ENCODE results near the gene ACADSB. TPM values are rescaled to one million over a fixed set of nuclear protein-coding genes. Genes with fewer than 3 reads are reported as not detected.
A peak's percentile ranks its signal among the peaks of the same experiment; 100 is the strongest.

The ACADSB gene
- total RNA-seq, 1 donor from 2014 or later, result 15.0 TPM

- Histone ChIP-seq H3K36me3 (no peaks in the 10 kb centered on the region), H3K4me2 (peak overlapping the region; percentile 44), H3K9ac (no peak overlapping the region), H4K20me1 (ENCODE audit: low read depth) (no peaks in the 10 kb centered on the region), H3K27ac (no peak overlapping the region), H3F3A (ENCODE audit: low read depth) (no peaks in the 10 kb centered on the region), H3K27me3 (no peaks in the 10 kb centered on the region), H3K79me2 (ENCODE audit: low read depth) (no peaks in the 10 kb centered on the region), H3K4me3 (peak overlapping the region; percentile 13), H3K9me3 (ENCODE audit: low read depth) (no peaks in the 10 kb centered on the region), H3K4me1 (peaks cover 16% of the 10 kb centered on the region), H2AFZ (replicated peaks) (no peak overlapping the region)
- DNase-seq (ENCODE audit: low spot score), result peak; percentile 65
- no peak overlapping the region for H3K4me3 Mint-ChIP-seq
- no peaks in the 10 kb centered on the region for H3K36me3 Mint-ChIP-seq
- H3K27ac Mint-ChIP-seq, result peak overlapping the region; percentile 46
- no peaks in the 10 kb centered on the region for H3K9me3 Mint-ChIP-seq
- H3K27me3 Mint-ChIP-seq (ENCODE audit: insufficient read depth, low read depth), result peaks cover 10% of the 10 kb centered on the region
- peaks cover 26% of the 10 kb centered on the region for H3K4me1 Mint-ChIP-seq
- TF ChIP-seq CTCF (IDR thresholded peaks at IDR 0.05), result no peak
- TF ChIP-seq EZH2phosphoT487 (IDR thresholded peaks at IDR 0.05), result no peak
- TF ChIP-seq EZH2 (IDR thresholded peaks at IDR 0.05), result no peak
These were observed 60.6 kb downstream of the ACADSB start for GRCh38 chr10:123069246-123069986.

GRCh38 chr10:123073187-123073586, 64.4 kb downstream of the ACADSB start:
- H3K9me3 ChIP-seq (ENCODE audit: low read depth), result no peaks in the 10 kb centered on the region
- Mint-ChIP-seq H3K4me3 (no peak overlapping the region), H3K27me3 (ENCODE audit: insufficient read depth, low read depth) (peaks cover 6% of the 10 kb centered on the region), H3K36me3 (no peaks in the 10 kb centered on the region), H3K27ac (no peak overlapping the region), H3K9me3 (no peaks in the 10 kb centered on the region), H3K4me1 (peaks cover 18% of the 10 kb centered on the region)
- H3F3A ChIP-seq (ENCODE audit: low read depth), result no peaks in the 10 kb centered on the region
- no peaks in the 10 kb centered on the region for H3K36me3 ChIP-seq
- H4K20me1 ChIP-seq (ENCODE audit: low read depth), result no peaks in the 10 kb centered on the region
- H3K79me2 ChIP-seq (ENCODE audit: low read depth), result no peaks in the 10 kb centered on the region
- no peak overlapping the region for H3K4me3 ChIP-seq
- TF ChIP-seq CTCF (IDR thresholded peaks at IDR 0.05) (no peak), EZH2phosphoT487 (IDR thresholded peaks at IDR 0.05) (no peak), EZH2 (IDR thresholded peaks at IDR 0.05) (no peak)
- no peak overlapping the region for H3K27ac ChIP-seq
- no peak overlapping the region for H3K4me2 ChIP-seq
- H3K4me1 ChIP-seq, result peaks cover 16% of the 10 kb centered on the region
- no peak overlapping the region for H3K9ac ChIP-seq
- DNase-seq (ENCODE audit: low spot score), result no peak
- H2AFZ ChIP-seq (replicated peaks), result no peak overlapping the region
- H3K27me3 ChIP-seq, result no peaks in the 10 kb centered on the region

DNA sequence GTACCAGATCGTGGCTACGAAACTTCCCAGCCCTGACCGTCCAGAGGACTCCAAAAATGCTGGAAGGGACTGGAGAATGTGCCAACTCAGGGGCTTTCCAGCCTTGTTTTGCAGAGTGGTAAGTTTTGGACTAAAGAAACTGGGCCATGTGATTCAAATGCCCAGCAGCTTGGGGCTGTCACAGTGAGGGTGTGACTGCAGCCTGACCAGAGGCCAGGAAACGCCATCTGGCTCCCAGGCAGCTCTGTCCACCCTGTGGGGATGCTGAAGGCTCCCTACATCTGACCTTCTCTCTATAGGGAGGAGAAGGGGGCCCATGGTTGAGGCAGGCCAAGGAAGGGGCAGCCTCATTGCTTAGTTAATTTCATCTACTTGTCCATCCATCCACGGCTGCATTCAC, 65.4 kb downstream of the ACADSB start:
- no peak overlapping the region for H3K4me3 Mint-ChIP-seq
- Histone ChIP-seq H3K79me2 (ENCODE audit: low read depth) (no peaks in the 10 kb centered on the region), H3K4me3 (no peak overlapping the region), H4K20me1 (ENCODE audit: low read depth) (no peaks in the 10 kb centered on the region), H3K9me3 (ENCODE audit: low read depth) (no peaks in the 10 kb centered on the region), H2AFZ (replicated peaks) (no peak overlapping the region), H3K9ac (no peak overlapping the region), H3K4me2 (no peak overlapping the region), H3F3A (ENCODE audit: low read depth) (no peaks in the 10 kb centered on the region), H3K4me1 (peaks cover 9% of the 10 kb centered on the region), H3K27ac (no peak overlapping the region), H3K36me3 (no peaks in the 10 kb centered on the region), H3K27me3 (no peaks in the 10 kb centered on the region)
- no peak for TF ChIP-seq EZH2phosphoT487 (IDR thresholded peaks at IDR 0.05)
- TF ChIP-seq EZH2 (IDR thresholded peaks at IDR 0.05), result no peak
- no peak for TF ChIP-seq CTCF (IDR thresholded peaks at IDR 0.05)
- no peak overlapping the region for H3K27ac Mint-ChIP-seq
- DNase-seq (ENCODE audit: low spot score), result no peak
- H3K36me3 Mint-ChIP-seq, result no peaks in the 10 kb centered on the region
- peaks cover 8% of the 10 kb centered on the region for H3K4me1 Mint-ChIP-seq
- peaks cover 6% of the 10 kb centered on the region for H3K27me3 Mint-ChIP-seq (ENCODE audit: insufficient read depth, low read depth)
- H3K9me3 Mint-ChIP-seq, result no peaks in the 10 kb centered on the region

Data from neural progenitor cell (in vitro differentiated cells).